ENCODE measurements around the gene HIVEP3.

The HIVEP3 gene

DNA sequence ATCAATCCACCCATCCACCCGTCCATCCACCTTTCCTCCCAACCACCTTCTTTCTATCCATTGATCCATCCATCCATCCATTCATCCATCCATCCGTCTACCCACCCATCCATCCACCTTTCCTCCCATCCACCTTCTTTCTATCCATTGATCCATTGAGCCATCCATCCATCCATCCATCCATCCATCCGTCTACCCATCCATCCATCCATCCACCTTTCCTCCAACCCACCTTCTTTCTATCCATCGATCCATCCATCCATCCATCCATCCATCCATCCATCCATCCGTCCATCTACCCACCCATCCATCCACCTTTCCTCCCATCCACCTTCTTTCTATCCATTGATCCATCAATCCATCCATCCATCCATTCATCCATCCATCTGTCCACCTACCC, 429.2 kb downstream of the HIVEP3 start:
- DNase-seq, result no peak

GRCh38 chr1:41488040-41488951, 430.4 kb downstream of the HIVEP3 start:
- no peak for DNase-seq

DNA sequence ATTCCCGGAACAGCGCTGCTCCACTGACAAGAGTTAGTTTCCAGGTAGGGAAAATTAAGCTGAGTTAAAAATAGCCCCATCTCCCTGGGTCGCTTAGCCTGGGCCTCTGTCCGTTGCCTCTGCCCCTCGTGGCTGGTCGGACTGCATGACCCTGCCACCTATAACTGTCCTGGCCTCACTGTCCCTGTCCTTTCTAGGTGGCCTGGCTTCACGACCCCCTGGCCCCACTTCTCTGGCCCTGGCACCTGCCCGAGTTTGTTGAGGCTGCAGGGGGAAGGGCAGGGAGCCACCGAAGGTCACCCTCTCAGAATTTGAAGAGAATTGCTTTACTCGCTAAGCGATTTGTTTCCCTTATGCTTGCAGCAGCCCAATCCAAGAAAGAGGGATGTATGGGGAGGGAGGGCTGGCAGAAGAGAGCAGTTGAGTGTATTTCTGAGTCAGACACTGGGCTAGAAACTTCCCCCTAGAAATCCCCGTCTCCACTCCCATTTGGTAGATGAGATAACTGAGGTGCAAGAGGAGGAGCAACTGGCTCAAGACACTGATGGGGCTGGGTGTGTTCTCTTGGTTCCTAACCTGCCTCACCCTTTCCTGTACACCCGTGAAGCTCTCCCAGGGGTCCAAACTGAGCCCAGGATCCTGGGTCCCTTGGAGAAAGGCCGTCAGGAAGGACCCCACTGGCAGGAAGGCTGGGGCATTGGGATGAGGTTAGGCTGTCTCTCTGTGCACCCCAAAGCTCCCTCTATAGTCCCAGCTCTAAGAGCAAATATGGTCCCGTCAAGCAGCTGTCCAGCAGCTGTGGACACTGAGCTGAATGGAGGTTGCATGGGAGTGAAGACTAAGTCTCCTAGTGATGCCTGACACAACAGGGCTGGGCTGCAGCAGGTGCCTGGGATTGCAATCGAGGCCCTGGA, 431.3 kb downstream of the HIVEP3 start:
- DNase-seq, result no peak

DNA sequence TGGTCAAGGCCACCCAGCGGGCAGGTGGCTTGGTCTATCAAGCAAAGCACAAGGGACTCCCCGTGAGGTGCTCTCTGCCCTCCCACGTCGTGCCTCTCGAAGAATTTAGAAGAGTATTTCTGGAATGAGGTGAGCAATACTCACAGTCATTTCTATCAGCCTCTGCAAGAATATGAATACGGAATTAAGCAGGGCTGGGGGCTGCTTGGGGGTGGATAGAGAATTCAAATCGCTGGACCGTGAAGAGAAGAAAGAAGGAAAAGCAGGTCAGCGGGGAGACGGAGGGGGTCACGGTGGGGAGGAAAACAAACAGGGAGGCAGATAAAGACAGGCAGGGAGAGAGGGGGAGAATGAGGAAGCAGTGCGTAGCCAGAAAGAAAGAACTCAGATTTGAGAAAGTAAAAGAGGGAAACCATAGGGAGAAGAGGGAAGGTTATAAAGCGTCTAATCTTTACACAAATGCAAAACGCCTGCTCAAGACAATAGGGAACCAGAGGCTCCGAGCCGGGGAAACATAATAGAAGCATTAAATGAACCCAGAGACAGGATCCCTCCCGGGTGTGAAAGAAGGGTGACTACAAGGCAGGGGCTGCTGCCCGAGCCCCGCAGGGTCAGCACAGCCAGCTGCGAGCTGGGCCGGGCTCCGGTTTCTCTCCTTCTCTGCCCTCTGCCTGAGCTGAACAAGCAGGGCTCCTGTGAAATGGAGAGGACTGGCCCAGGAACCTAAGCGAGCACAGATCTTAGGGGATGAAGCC, 432.2 kb downstream of the HIVEP3 start:
- no peak for DNase-seq

DNA sequence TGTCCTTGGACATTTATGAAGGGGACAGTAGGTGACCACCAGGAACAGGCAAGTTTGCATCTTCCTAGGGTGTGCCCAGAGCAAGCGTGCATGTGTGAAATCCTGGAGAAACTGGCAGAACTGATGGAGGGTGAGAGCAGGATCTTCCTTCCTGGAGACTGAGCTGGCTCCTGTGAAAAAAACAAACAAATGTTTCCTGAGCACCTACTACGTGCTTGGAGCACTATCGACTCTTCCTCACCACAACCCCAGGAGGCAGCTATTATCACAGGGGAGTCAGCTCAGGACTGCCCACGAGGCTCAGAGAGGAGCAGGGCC, 432.7 kb downstream of the HIVEP3 start:
- DNase-seq, result no peak

DNA sequence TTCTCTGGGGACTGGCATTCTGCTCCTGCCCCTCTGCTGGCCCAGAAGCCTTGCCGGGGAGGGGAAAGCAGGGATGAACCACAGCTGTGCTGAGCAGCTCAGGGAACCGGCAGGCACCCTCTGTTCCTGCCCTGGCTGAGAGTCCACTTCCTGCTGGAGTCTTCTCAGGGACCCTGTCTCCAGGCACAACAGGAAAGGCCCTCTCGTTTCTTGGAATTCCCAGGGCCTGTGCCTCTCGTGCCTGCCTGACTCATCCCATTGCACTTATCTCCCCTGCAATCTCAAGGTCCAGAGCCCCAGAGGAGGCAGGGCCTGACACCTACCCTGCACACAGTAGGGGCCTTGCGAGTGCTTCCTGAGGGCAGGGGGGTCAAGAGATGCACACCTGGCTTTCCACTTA, 433.1 kb downstream of the HIVEP3 start:
- DNase-seq, result no peak

DNA sequence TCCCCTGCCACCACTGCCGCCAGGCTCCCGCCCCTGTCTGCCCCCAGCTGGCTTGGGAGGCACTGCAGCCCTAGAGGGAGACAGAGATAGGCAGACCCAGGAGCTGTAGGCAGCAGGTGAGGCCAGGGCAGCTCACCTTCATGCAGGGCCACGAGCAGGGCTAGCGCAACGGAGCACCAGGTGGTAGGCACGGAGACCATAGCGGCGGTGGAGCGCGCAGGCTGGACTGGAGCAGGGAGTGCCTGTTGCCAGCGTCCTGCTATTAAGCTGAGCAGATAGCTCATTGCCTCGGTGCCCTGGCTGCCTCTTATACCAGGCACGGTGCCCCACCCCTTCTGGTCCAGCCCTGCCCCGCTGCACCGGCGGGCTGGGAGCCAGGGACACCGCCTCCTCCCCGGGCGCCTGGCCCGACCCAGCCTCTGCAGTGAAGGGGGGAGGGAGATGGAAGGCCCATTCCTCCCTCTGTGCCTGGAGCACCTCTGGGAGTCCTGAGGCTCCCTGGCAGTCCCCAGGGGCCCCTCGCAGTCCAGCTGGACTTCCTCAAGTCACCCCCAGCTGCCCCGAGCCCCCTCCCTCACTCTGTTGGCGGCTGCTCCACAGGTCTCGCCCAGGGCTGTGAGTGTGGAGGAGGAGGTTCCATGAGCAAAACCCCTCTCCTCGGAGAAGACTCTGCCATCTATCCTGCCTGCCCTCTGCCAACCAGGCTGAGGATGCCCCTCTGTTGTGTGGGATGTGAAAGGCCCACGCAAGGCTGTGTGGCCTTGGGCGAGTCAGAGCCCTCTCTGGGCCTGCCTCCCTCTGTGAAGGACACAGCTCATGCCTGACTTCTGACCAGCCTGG, 434.1 kb downstream of the HIVEP3 start, which contains the start of gene EDN2:
TSS of gene EDN2 (minus strand) at position 282 of the 840 bp plus-strand sequence. CDS start at position 200, 82 bp downstream.
- DNase-seq, result no peak

DNA sequence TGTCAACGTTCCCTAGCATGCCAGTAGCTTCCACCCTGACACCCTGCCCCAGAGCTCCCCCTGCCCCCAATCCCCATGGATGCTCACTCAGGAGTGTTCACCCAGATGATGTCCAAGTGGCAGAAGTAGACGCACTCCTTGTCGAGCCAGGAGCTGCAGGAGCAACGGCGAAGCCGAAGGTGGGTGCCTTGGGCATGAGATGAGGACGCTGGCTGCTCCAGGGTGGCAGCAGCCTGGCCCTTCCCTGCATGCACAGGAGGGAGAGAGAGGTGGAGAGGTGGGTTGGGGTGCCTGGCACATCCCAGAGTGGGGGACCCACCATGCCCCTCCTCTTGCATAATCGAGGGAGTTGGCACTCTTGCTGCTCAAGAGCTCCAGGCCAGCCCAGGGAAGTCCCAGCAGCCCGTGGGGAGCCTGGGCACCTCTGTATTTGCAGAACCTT, 434.7 kb downstream of the HIVEP3 start:
- DNase-seq, result no peak

DNA sequence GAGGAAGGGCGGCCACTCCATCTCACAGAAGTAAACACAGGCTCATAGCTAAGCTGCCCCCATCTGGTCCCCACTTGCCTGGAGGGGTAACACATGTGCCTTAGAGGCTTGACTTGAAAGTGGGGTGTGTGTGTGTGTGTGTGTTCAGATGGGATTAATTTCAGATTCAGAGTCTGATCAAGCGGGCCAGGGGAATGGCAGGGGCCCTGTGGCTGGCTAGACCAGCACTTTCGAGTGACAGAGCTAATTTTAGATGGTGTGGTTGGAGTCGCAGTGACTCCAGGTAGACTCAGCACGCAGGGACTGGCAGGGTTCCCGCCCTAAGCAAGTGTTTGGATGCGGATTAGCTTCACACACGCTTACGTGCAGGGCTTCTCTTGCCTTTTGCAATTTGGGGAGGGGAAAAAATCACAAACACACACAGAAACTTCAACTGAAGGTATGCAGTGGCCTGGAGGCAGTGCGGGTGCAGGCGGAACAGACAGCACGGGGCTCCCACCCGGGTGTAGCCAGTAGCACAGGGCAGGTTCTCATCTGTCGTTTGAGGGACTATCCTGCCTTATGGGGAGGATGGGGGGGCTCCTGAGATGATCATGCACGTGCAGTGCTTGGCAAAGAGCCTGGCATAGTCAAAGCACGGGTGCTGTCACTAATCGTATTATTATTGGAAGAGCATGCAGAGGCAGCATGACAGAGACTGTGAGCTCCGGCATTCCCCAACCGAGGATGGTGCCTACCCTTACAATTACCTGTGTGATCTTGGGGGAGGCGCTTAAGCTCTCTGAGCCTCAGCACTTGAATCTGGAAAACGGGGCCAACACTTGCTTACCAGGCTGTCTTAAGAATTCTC, 435.5 kb downstream of the HIVEP3 start:
- no peak for DNase-seq

- DNase-seq, result no peak
These were observed 436.5 kb downstream of the HIVEP3 start for GRCh38 chr1:41482001-41482765.

GRCh38 chr1:41481109-41481775, 437.5 kb downstream of the HIVEP3 start:
- no peak for DNase-seq

DNA sequence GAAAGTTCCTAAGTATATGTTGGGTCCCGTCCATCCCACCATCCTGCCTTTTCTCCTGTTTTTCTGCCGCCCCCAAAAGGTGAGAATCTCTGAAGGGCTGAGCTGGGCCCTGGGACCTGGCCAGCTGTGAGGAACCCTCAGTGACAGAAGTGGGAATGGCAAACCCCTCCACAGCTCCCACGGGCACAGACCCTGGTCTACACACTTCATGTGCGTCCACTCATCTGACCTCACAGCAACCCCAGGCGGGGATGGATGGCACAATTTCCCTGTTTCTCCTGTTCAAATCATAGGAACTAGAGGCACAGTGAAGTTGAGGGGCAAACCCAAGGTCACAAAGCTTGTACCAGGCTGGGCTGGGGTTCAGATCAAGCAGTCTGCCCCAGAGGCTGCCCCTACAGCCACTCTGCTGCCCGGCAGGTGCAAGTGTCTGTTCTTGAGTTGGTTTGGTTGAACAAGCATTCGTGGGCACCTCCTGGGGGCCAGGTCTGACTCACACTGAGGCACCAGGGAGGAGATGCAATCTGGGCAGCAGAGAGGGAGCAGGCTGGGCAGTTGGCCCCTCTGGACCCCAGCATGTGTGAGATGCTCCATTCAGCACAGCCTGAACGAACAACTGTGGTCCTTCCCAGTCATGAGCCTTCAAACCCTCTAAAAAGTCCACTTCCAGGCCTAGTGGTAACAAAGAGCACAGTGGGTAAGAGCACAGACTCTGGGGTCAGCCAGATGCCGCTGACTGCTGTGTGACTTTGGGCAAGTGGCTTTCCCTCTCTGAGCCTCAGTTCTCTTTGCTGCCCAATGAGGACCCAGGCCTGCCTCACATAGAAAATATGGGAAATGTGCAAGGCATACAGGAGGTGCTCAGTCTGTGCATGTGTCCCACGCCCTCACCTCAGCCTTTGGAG, 438.3 kb downstream of the HIVEP3 start:
- no peak for DNase-seq

- DNase-seq, result no peak
These were observed 438.9 kb downstream of the HIVEP3 start for GRCh38 chr1:41479808-41480160.

DNA sequence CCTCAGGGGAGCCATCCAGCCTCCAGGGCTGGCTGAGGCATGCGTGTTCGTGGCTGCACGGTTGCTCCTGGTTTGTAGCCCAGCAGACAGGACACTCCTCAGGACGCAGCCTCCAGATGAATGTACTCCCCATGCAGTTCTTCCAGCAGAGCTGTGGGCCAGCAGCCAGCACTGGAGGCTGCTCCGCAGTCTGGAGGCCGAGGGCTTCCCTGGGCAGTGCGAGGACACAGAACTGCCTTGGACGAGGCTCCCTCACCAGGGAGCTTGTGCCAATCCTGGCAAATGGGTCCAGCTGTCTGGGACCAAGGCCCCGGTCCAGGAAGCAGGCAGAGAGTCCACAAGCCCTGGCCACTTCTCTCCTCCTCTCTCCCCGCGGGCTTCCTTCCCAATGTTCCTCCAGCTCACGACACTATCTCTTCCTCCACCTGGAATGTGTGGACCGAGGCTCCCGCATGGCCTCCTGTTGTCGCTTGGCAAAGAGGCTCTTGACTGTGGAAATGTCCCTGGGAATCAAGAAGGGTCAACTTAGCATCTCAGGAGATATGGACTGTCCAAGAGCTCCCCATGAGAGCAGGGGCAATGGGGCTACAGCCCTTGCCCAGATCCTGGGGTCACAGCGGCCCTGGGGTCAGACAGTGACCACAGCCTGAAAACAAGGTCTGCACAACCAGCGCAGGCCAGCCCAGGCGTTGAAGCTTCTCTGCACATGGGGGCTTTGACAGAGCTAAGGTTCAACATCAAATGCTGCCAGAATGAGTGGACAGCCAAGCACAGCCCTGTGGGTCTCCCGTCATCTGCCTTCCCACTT, 439.5 kb downstream of the HIVEP3 start:
- no peak for DNase-seq

DNA sequence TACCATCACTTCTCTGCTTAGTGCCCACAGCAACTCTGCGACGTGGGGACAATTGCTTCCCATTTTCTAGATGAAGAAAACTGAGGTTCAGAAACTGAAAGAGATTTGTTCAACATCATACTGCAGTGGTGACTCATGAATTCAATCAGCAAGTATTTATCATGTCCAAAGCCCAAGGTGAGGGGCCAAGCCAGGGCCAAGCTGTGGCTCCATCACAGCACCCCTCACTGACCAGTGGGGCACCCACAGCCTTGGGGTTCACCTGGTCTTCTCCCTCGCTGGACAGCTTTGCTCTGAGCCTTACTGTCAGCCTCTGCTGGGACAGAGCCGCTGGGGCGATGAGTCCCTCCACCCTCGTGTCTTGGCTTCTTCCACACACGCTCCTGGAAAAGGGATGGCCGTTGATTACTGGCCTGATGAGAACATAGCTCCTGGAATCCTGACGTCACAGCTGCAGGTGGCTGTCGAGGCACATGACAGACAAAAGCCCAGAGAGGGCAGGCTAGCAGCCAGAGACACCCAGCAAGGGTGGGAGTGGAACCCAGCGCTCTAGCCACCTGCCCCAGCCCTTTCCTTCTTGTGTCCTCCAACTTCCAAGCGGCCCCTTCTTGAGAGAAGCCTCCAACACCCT, 440.5 kb downstream of the HIVEP3 start:
- no peak for DNase-seq

- no peak for DNase-seq
These were observed 441.8 kb downstream of the HIVEP3 start for GRCh38 chr1:41476807-41477361.
